Activated T-helper 1 cell treated with anti-CD3 and anti-CD28 coated beads, Interleukin-12 subunit alpha, Interleukin-12 subunit beta, Interleukin-2, Interleukin-4 antibody, amounts not matched to agents 30 ng/mL and 10 ng/mL and 1 ng/mL, durations not matched to agents 14 hours and 24 hours and 36 hours (primary cell): ENCODE results near the gene SLAMF1. TPM values are rescaled to one million over a fixed set of nuclear protein-coding genes. Genes with fewer than 3 reads are reported as not detected.
"Not testable (repeated sequence)": the region's sequence is repeated elsewhere in the genome, so short reads cannot be mapped to it uniquely, and the experiment has no call there.

Experiments used
- DNase-seq: peaks from one replicate; pipeline ENCODE4 v3.0.0; 2021; ENCODE audit warnings: low spot score
- H3K27ac Mint-ChIP-seq: one replicate; pipeline ENCODE4 v1.8.0; 2021; ENCODE audit warnings: mild to moderate bottlenecking, mixed read lengths
- H3K27me3 Mint-ChIP-seq: one replicate; pipeline ENCODE4 v1.8.0; 2022; ENCODE audit warnings: mild to moderate bottlenecking, moderate library complexity, mixed read lengths; ENCODE audit not compliant: insufficient read depth
- H3K36me3 Mint-ChIP-seq: one replicate; pipeline ENCODE4 v1.8.0; 2021; ENCODE audit warnings: low read depth, mixed read lengths
- H3K4me1 Mint-ChIP-seq: one replicate; pipeline ENCODE4 v1.8.0; 2021; ENCODE audit warnings: low read depth, mixed read lengths
- H3K4me3 Mint-ChIP-seq: one replicate; pipeline ENCODE4 v1.8.0; 2021; ENCODE audit warnings: mild to moderate bottlenecking, moderate library complexity, mixed read lengths
- H3K9me3 Mint-ChIP-seq: one replicate; pipeline ENCODE4 v1.8.0; 2021; ENCODE audit warnings: mixed read lengths
- intact Hi-C: fragments of 100-400 bp; cut with micrococcal nuclease; formaldehyde crosslinking; loops from one replicate; pipeline ENCODE4 v1.15.1; 2024
- total RNA-seq: library from RNA; stranded (reverse); gene quantifications from 2 replicates; pipeline ENCODE4 v1.2.3, GENCODE V29; 2022

SLAMF1 gene
- total RNA-seq, result 118 TPM in 2 replicates

GRCh38 chr1:160646711-160647328 lies at the start of gene SLAMF1:
Gene SLAMF1 (minus strand): TSS chr1:160647044. CDS start chr1:160646945, 99 bp downstream.
- Mint-ChIP-seq H3K27me3 (no peaks in the 10 kb centered on the region), H3K4me3 (peak within 1 kb of the TSS; percentile 98), H3K4me1 (peaks cover 65% of the 10 kb centered on the region), H3K36me3 (peaks cover 63% of the 10 kb centered on the region), H3K27ac (peak within 1 kb of the TSS; percentile 96), H3K9me3 (no peaks in the 10 kb centered on the region)
- no peak for DNase-seq
- intact Hi-C loops, result loop anchor here (1.0 kb wide), 4 partner anchors 9 to 28 kb away; no protein-coding TSS in a partner anchor

GRCh38 chr1:160692390-160692789 lies 45.5 kb upstream of the SLAMF1 start:
- H3K27ac Mint-ChIP-seq, DNase-seq, intact Hi-C loops, H3K4me3 Mint-ChIP-seq, H3K9me3 Mint-ChIP-seq, H3K27me3 Mint-ChIP-seq: not testable (repeated sequence)
- Mint-ChIP-seq H3K4me1 (peaks cover 71% of the 10 kb centered on the region), H3K36me3 (peaks cover 35% of the 10 kb centered on the region)

GRCh38 chr1:160685266-160685665 lies 38.4 kb upstream of the SLAMF1 start:
- H3K27me3 Mint-ChIP-seq, result no peaks in the 10 kb centered on the region
- H3K9me3 Mint-ChIP-seq, result no peaks in the 10 kb centered on the region
- peaks cover 88% of the 10 kb centered on the region for H3K4me1 Mint-ChIP-seq
- peaks cover 73% of the 10 kb centered on the region for H3K36me3 Mint-ChIP-seq
- intact Hi-C loops, result loop anchor here (1.0 kb wide), 1 partner anchor 26 kb away; the partner anchor contains the start of gene CD48
- peak overlapping the region; percentile 9 for H3K4me3 Mint-ChIP-seq
- DNase-seq, result no peak
- H3K27ac Mint-ChIP-seq, result peak overlapping the region; percentile 52

- intact Hi-C loops, result loop anchor here (1.0 to 5.0 kb wide), 3 partner anchors 8 to 194 kb away; no protein-coding TSS in a partner anchor
- peak overlapping the region; percentile 85 for H3K27ac Mint-ChIP-seq
- H3K4me3 Mint-ChIP-seq, result peak overlapping the region; percentile 71
- H3K9me3 Mint-ChIP-seq, result no peaks in the 10 kb centered on the region
- no peaks in the 10 kb centered on the region for H3K27me3 Mint-ChIP-seq
- H3K4me1 Mint-ChIP-seq, result peaks cover 83% of the 10 kb centered on the region
- DNase-seq, result no peak
- peaks cover 75% of the 10 kb centered on the region for H3K36me3 Mint-ChIP-seq
Observed at GRCh38 chr1:160682983-160683865, 36.4 kb upstream of the SLAMF1 start.

GRCh38 chr1:160681891-160682140 lies 35.0 kb upstream of the SLAMF1 start:
- no peak for DNase-seq
- Mint-ChIP-seq H3K4me3 (peak overlapping the region; percentile 60), H3K27me3 (no peaks in the 10 kb centered on the region), H3K4me1 (peaks cover 84% of the 10 kb centered on the region), H3K27ac (peak overlapping the region; percentile 85), H3K36me3 (peaks cover 78% of the 10 kb centered on the region), H3K9me3 (no peaks in the 10 kb centered on the region)
- intact Hi-C loops, result loop anchor here (1.0 to 5.0 kb wide), 7 partner anchors 30 to 272 kb away; partner anchors contain the start of gene ITLN2

GRCh38 chr1:160681066-160681890 lies 34.4 kb upstream of the SLAMF1 start:
- H3K27ac Mint-ChIP-seq, result peak overlapping the region; percentile 85
- H3K4me3 Mint-ChIP-seq, result peak overlapping the region; percentile 60
- H3K36me3 Mint-ChIP-seq, result peaks cover 74% of the 10 kb centered on the region

GRCh38 chr1:160680399-160680798 lies 33.6 kb upstream of the SLAMF1 start:
- peaks cover 81% of the 10 kb centered on the region for H3K4me1 Mint-ChIP-seq
- peaks cover 68% of the 10 kb centered on the region for H3K36me3 Mint-ChIP-seq
- H3K27ac Mint-ChIP-seq, result peak overlapping the region; percentile 45
- DNase-seq, result no peak
- no peaks in the 10 kb centered on the region for H3K9me3 Mint-ChIP-seq
- H3K27me3 Mint-ChIP-seq, result no peaks in the 10 kb centered on the region
- intact Hi-C loops, result loop anchor here (2.0 to 5.0 kb wide), 2 partner anchors 197 to 270 kb away; no protein-coding TSS in a partner anchor
- no peak overlapping the region for H3K4me3 Mint-ChIP-seq

More at GRCh38 chr1:160681066-160681890, 34.4 kb upstream of the SLAMF1 start:
- Mint-ChIP-seq H3K4me1 (peaks cover 81% of the 10 kb centered on the region), H3K9me3 (no peaks in the 10 kb centered on the region), H3K27me3 (no peaks in the 10 kb centered on the region)
- intact Hi-C loops, result loop anchor here (1.0 to 5.0 kb wide), 7 partner anchors 31 to 273 kb away; partner anchors contain the start of gene ITLN2
- peak; percentile 78 for DNase-seq

- H3K4me3 Mint-ChIP-seq, result no peak overlapping the region
- no peaks in the 10 kb centered on the region for H3K27me3 Mint-ChIP-seq
- intact Hi-C loops, result loop anchor here (2.0 to 5.0 kb wide), 3 partner anchors 197 to 271 kb away; partner anchors contain the start of gene ITLN1
- DNase-seq, result no peak
- peaks cover 79% of the 10 kb centered on the region for H3K4me1 Mint-ChIP-seq
- no peaks in the 10 kb centered on the region for H3K9me3 Mint-ChIP-seq
- H3K27ac Mint-ChIP-seq, result peak overlapping the region; percentile 48
- peaks cover 63% of the 10 kb centered on the region for H3K36me3 Mint-ChIP-seq
Observed at GRCh38 chr1:160679893-160680292, 33.0 kb upstream of the SLAMF1 start.

- Mint-ChIP-seq H3K9me3 (no peaks in the 10 kb centered on the region), H3K27me3 (no peaks in the 10 kb centered on the region), H3K4me3 (no peak overlapping the region), H3K27ac (peak overlapping the region; percentile 67), H3K36me3 (peaks cover 39% of the 10 kb centered on the region), H3K4me1 (peaks cover 50% of the 10 kb centered on the region)
- intact Hi-C loops, result loop anchor here (5.0 kb wide), 1 partner anchor 210 kb away; the partner anchor contains the start of gene ITLN1
- no peak for DNase-seq
Observed at GRCh38 chr1:160676869-160677597, 30.2 kb upstream of the SLAMF1 start.

GRCh38 chr1:160675641-160676410 lies 29.0 kb upstream of the SLAMF1 start:
- peak; percentile 68 for DNase-seq
- no peaks in the 10 kb centered on the region for H3K9me3 Mint-ChIP-seq
- H3K36me3 Mint-ChIP-seq, result peaks cover 31% of the 10 kb centered on the region
- no peaks in the 10 kb centered on the region for H3K27me3 Mint-ChIP-seq
- H3K4me3 Mint-ChIP-seq, result peak overlapping the region; percentile 19
- intact Hi-C loops, result loop anchor here (1.0 to 5.0 kb wide), 8 partner anchors 7 to 275 kb away; partner anchors contain the start of genes ITLN1 and SLAMF1
- peak overlapping the region; percentile 42 for H3K27ac Mint-ChIP-seq
- H3K4me1 Mint-ChIP-seq, result peaks cover 47% of the 10 kb centered on the region

- H3K9me3 Mint-ChIP-seq, result peaks cover 12% of the 10 kb centered on the region
- no peak for DNase-seq
- intact Hi-C loops, result loop anchor here (2.0 kb wide), 1 partner anchor 154 kb away; no protein-coding TSS in a partner anchor
- peaks cover 36% of the 10 kb centered on the region for H3K36me3 Mint-ChIP-seq
- H3K27me3 Mint-ChIP-seq, result no peaks in the 10 kb centered on the region
- H3K27ac Mint-ChIP-seq, result no peak overlapping the region
- no peak overlapping the region for H3K4me3 Mint-ChIP-seq
- peaks cover 52% of the 10 kb centered on the region for H3K4me1 Mint-ChIP-seq
Observed at GRCh38 chr1:160674415-160674814, 27.6 kb upstream of the SLAMF1 start.
